Measurements from ENCODE around the gene FKBP5. TPM values are rescaled to one million over a fixed set of nuclear protein-coding genes. Genes with fewer than 3 reads are reported as not detected.

FKBP5 gene
- total and polyA plus RNA-seq, 9 of the 15 experiments (the other 6 are each of a cell fraction or from before 2014, with no cell fraction given), result 32.7 to 151 (median 75.0) TPM

DNA sequence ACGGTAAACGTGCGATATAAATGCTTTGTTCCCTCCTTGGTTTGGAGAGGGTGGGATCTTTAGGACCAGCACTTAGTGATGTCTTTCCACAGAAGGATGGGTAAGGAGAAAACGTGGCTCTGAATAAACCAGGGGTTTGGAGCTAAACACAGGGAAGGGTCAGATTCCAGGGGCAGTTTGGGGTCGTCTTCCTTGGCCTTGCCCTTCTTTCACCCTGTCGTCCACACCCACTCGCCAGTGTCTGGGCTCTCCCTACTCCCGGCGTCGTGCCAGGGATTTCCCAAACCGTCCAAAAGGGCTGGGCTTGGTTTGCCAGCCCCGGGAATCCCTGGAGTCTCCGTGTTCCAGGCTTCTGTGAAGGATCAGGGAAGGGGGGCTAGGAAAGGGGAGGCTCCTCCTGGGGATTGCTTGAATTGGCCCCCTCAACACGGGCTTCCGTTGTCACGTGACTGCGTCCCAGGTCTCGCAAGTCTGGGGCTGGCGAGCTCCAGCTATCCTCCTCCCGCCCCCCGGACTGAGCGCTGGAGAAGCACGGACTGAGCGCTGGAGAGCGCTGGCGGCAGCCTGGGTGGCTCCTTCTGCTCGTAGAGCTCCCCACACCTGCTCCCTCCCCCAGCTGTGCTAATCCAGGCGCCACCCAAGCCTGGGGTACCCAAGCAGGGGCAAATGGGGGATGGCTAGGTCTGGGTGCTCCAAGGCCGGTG, 38.7 kb upstream of the FKBP5 start (continued):
- TF ChIP-seq ZNF407 (IDR thresholded peaks at IDR 0.05; ENCODE audit: low read depth), result peak; percentile 85
- peak; percentile 52 for TF ChIP-seq EGR1 (conservative IDR thresholded peaks at IDR 0.05)
- TF ChIP-seq EP400 (IDR thresholded peaks at IDR 0.05), result no peak
- no peak for TF ChIP-seq EHMT2 (IDR thresholded peaks at IDR 0.05)
- 0 out of 2 replicates have a peak, but pooled peaks have one; percentile 12 for TF ChIP-seq PTBP1 (IDR thresholded peaks at IDR 0.05; ENCODE audit: low read depth, low read length)
- TF ChIP-seq, protein P1, sequence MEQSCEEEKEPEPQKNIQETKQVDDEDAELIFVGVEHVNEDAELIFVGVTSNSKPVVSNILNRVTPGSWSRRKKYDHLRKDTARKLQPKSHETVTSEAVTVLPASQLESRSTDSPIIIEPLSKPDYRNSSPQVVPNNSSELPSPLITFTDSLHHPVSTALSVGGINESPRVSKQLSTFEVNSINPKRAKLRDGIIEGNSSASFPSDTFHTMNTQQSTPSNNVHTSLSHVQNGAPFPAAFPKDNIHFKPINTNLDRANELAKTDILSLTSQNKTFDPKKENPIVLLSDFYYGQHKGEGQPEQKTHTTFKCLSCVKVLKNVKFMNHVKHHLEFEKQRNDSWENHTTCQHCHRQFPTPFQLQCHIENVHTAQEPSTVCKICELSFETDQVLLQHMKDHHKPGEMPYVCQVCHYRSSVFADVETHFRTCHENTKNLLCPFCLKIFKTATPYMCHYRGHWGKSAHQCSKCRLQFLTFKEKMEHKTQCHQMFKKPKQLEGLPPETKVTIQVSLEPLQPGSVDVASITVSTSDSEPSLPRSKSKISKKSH (CRISPR knock-in tag; IDR thresholded peaks at IDR 0.05), result no peak
- TF ChIP-seq ESRRA (IDR thresholded peaks at IDR 0.05; ENCODE audit: borderline replicate concordance, low read depth), result no peak
- no peak for TF ChIP-seq ZNF778 (CRISPR knock-in tag; IDR thresholded peaks at IDR 0.05)
- no peak for TF ChIP-seq PHB2 (IDR thresholded peaks at IDR 0.05; ENCODE audit: low read depth)
- TF ChIP-seq TAF1 (IDR thresholded peaks at IDR 0.05; ENCODE audit: control insufficient read depth, extremely low read depth, insufficient read depth, low read length, severe bottlenecking), result peak; percentile 17
- TF ChIP-seq, protein P2, sequence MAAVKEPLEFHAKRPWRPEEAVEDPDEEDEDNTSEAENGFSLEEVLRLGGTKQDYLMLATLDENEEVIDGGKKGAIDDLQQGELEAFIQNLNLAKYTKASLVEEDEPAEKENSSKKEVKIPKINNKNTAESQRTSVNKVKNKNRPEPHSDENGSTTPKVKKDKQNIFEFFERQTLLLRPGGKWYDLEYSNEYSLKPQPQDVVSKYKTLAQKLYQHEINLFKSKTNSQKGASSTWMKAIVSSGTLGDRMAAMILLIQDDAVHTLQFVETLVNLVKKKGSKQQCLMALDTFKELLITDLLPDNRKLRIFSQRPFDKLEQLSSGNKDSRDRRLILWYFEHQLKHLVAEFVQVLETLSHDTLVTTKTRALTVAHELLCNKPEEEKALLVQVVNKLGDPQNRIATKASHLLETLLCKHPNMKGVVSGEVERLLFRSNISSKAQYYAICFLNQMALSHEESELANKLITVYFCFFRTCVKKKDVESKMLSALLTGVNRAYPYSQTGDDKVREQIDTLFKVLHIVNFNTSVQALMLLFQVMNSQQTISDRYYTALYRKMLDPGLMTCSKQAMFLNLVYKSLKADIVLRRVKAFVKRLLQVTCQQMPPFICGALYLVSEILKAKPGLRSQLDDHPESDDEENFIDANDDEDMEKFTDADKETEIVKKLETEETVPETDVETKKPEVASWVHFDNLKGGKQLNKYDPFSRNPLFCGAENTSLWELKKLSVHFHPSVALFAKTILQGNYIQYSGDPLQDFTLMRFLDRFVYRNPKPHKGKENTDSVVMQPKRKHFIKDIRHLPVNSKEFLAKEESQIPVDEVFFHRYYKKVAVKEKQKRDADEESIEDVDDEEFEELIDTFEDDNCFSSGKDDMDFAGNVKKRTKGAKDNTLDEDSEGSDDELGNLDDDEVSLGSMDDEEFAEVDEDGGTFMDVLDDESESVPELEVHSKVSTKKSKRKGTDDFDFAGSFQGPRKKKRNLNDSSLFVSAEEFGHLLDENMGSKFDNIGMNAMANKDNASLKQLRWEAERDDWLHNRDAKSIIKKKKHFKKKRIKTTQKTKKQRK (IDR thresholded peaks at IDR 0.05; ENCODE audit: borderline replicate concordance, low read depth, low read length), result no peak
- TF ChIP-seq SRF (CRISPR knock-in tag; IDR thresholded peaks at IDR 0.05), result no peak
- 0 out of 2 replicates have a peak, but pooled peaks have one; percentile 48 for TF ChIP-seq MECOM (CRISPR knock-in tag; IDR thresholded peaks at IDR 0.05)
- no peak for TF ChIP-seq NR4A1 (CRISPR knock-in tag; IDR thresholded peaks at IDR 0.05)
- TF ChIP-seq NR4A1 (tag; IDR thresholded peaks at IDR 0.05), result peak; percentile 35; the same call in 1 of the 2 replicates
